Suprapubic skin (tissue), 4 donors: ENCODE results near the gene ADAM11.

Experiments used
- EP300 ChIP-seq: sonication (generic); formaldehyde crosslinking; IDR thresholded peaks from one replicate; pipeline ENCODE4 v1.6.1; 2017; ENCODE audit warnings: antibody characterized with exemption
- POLR2A ChIP-seq, 2 donors: fragments of 450-650 bp; IDR thresholded peaks; one replicate each; pipeline ENCODE4 v1.6.1; 2017; ENCODE audit warnings: antibody characterized with exemption in 2 of 2, mild to moderate bottlenecking in 2 of 2, moderate library complexity in 2 of 2
- POLR2AphosphoS5 ChIP-seq, 3 donors: sonication (generic); formaldehyde crosslinking; IDR thresholded peaks; one replicate each; pipeline ENCODE4 v1.6.1; 2017; ENCODE audit warnings: antibody characterized with exemption in 3 of 3
- TF ChIP-seq, protein P1 (sequence below), 2 donors: fragments of 200-600 bp in 1 of 2; fragments of 450-650 bp in 1 of 2; sonication (generic) in 1 of 2; IDR thresholded peaks; one replicate each; pipeline ENCODE4 v1.5.1; 2016 to 2019; ENCODE audit warnings: antibody characterized with exemption in 2 of 2, mild to moderate bottlenecking in 1 of 2, moderate library complexity in 1 of 2

DNA sequence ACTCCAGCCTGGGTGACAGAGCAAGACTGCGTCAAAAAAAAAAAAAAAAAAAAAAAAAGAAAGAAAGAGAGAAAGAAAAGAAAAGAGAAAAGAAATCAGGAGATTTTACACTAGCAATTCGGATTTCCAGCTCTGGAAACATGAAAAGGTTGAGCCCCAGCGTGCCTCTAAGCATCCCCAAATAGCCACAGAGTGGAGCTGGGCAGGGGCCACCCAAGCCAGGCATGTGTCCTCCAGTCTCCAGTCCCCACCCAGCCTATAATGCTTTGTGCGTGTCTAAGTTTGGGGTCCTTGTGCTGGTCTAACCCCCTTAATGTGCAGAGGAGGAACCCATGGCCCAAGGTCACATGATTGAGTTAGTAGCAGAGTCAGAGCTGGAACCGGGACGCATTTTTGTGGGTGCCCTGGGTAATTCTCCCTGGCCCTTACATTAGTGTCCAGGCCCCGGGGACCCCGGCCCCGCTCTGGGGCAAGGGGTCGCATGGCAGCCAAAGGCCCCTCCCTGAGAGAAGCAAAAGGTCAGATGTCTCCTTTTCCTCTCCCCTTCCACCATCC lies 19.9 kb downstream of the ADAM11 start:
- TF ChIP-seq POLR2AphosphoS5 (IDR thresholded peaks at IDR 0.05) (no peak), EP300 (no peak), POLR2A (IDR thresholded peaks at IDR 0.05) (no peak)
- TF ChIP-seq, protein P1, sequence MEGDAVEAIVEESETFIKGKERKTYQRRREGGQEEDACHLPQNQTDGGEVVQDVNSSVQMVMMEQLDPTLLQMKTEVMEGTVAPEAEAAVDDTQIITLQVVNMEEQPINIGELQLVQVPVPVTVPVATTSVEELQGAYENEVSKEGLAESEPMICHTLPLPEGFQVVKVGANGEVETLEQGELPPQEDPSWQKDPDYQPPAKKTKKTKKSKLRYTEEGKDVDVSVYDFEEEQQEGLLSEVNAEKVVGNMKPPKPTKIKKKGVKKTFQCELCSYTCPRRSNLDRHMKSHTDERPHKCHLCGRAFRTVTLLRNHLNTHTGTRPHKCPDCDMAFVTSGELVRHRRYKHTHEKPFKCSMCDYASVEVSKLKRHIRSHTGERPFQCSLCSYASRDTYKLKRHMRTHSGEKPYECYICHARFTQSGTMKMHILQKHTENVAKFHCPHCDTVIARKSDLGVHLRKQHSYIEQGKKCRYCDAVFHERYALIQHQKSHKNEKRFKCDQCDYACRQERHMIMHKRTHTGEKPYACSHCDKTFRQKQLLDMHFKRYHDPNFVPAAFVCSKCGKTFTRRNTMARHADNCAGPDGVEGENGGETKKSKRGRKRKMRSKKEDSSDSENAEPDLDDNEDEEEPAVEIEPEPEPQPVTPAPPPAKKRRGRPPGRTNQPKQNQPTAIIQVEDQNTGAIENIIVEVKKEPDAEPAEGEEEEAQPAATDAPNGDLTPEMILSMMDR (IDR thresholded peaks at IDR 0.05) = no peak
